GM12865 (cell line): ENCODE data around the gene UNC50.

ENCODE experiments used
- DNase-seq: peaks from one replicate; pipeline ENCODE4 v3.0.0; 2010; ENCODE audit warnings: low read depth
- H3K4me3 ChIP-seq: 2 replicates; pipeline ENCODE4 v1.5.1; 2011; ENCODE audit warnings: mild to moderate bottlenecking, low read depth, low read length, control low read depth
- TF ChIP-seq, protein P1 (sequence below): IDR thresholded peaks from 2 replicates; pipeline ENCODE4 v1.5.1; 2011; ENCODE audit warnings: low read length, control low read depth, low read depth, inconsistent platforms; ENCODE audit not compliant: insufficient read depth; ENCODE audit errors: missing control alignments

UNC50 gene

DNA sequence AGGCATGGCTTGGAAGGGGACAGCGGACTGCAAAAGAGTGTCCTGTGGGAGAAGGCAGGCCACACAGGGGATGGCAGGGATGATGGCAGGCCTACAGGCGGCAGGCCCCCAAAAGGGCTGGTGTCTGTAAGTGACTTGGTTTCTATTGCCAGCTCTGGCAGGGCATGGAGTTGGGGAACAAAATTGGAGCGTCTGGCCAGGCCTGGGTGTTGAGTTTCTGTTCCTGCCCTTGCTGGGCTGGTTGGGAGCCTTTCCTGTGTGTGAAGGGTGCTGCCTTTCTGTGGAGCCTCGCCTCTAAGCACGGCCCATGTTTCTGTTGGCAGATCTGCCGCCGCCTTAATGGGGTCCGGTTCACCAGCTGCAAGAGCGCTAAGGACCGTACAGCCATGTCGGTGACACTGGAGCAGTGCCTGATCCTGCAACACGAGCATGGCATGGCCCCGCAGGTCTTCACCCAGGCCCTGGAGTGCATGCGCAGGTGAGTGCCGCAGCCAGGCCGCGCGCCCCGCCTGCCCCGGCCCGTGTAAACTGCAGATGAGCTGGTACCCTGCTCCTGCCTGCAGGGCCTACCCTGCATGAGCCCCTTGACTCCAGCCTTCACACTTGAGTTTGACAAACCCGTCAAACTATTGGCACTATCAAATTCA, 31.6 kb upstream of the UNC50 start:
- TF ChIP-seq, protein P1, sequence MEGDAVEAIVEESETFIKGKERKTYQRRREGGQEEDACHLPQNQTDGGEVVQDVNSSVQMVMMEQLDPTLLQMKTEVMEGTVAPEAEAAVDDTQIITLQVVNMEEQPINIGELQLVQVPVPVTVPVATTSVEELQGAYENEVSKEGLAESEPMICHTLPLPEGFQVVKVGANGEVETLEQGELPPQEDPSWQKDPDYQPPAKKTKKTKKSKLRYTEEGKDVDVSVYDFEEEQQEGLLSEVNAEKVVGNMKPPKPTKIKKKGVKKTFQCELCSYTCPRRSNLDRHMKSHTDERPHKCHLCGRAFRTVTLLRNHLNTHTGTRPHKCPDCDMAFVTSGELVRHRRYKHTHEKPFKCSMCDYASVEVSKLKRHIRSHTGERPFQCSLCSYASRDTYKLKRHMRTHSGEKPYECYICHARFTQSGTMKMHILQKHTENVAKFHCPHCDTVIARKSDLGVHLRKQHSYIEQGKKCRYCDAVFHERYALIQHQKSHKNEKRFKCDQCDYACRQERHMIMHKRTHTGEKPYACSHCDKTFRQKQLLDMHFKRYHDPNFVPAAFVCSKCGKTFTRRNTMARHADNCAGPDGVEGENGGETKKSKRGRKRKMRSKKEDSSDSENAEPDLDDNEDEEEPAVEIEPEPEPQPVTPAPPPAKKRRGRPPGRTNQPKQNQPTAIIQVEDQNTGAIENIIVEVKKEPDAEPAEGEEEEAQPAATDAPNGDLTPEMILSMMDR = no peak
- H3K4me3 ChIP-seq = no peak overlapping the region
- DNase-seq = no peak

DNA sequence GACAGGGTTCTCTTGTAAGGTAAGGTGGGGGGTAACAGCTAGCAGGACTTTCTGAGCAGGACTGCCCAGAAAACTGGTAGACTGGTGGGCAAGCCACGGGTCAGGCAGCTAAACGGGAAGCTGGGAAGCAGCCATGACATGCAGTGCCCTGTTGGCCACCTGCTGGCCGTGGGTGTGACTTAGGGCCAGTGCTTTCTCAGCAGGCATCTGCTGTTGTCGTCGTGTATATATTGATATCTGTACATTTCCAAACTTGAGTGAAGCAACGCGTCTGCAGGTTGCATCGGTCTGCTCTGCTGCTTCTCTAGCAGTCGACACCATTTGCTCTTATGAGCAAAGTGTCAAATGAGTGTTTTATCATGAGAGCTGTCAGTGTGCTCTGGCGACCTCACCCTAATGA, 31.1 kb upstream of the UNC50 start:
- no peak overlapping the region for H3K4me3 ChIP-seq
- DNase-seq = no peak
- TF ChIP-seq, protein P1 = no peak

DNA sequence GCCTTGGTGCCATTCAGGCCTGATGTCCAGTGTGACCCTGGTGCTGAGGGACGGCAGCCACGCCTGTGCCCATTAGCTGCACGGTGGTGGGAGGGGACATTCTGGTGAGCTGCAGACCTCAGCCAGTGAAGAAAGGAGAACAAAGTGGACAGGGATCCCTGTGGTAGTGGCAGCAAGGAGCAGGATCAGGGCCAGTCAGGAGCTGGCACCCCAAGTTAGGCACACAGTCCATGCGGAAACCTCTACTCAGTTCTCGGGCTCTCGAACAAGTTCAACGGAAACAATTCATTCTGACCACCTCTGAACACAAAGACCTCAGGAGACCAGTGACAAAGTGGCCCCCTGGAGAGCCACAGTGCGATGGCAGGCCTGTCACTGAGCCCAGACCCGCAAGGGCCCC, 30.2 kb upstream of the UNC50 start:
- no peak overlapping the region for H3K4me3 ChIP-seq
- no peak for DNase-seq
- TF ChIP-seq, protein P1 = no peak

DNA sequence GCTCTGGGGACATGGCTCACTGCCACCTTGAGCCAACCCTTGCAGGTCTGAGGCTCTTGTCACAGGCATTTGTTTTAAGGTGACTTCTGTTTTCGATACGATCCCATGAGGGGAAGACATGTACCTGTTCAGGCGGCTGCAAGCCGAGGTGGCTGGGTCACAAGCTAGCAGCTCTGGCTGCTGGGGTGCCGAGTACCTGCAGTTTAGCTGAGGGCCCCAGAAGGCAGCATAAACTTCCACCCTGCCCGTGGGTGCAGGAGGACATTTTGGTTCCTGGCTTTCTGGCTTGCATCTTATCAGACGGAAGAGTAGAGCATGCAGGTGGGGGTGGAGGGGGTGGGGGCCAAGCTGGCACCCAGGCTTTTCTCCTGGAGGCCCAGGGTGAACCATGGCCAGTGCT, 28.5 kb upstream of the UNC50 start:
- no peak overlapping the region for H3K4me3 ChIP-seq
- TF ChIP-seq, protein P1 = no peak
- no peak for DNase-seq

DNA sequence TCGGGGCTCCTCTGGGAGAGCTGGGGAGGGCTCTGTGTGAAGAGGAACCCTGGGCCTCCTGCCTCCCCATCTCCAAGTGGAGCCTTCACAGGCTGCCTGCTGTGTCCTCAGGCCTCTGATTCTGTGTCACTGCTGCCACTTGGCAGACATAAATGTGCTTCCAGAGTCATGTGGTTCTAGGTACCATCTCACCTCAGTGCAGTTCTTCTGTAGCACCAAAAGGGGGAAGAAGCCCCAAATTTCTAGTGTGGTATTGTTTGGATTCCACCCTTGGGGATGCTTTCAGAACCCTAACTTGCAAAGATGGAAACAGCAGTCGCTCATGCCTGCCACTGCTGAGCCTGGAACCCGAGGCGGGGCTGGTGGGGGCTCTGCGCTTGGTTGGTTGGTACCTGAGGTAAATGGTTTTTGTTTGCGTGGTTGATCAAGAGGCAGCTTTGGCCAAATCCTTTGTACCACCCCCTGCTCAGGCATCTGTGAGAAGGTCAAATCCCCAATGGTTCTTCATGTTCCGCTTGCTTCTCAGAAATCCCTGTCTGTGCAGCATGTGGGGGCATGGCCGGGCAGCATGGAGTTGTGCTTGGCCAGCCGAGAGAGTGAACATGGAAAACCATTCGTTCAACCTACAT, 27.6 kb upstream of the UNC50 start:
- H3K4me3 ChIP-seq = no peak overlapping the region
- DNase-seq = no peak
- TF ChIP-seq, protein P1 = no peak

DNA sequence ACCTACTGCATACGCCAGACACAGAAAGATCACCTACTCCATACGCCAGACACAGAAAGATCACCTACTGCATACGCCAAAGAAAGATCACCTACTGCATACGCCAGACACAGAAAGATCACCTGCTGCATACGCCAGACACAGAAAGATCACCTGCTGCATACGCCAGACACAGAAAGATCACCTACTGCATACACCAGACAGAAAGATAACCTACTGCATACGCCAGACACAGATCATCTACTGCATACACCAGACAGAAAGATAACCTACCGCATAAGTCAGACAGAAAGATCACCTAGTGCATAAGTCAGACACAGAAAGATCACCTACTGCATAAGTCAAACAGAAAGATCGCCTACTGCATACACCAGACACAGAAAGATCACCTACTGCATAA, 25.9 kb upstream of the UNC50 start:
- TF ChIP-seq, protein P1 = no peak
- H3K4me3 ChIP-seq = no peak overlapping the region
- no peak for DNase-seq

DNA sequence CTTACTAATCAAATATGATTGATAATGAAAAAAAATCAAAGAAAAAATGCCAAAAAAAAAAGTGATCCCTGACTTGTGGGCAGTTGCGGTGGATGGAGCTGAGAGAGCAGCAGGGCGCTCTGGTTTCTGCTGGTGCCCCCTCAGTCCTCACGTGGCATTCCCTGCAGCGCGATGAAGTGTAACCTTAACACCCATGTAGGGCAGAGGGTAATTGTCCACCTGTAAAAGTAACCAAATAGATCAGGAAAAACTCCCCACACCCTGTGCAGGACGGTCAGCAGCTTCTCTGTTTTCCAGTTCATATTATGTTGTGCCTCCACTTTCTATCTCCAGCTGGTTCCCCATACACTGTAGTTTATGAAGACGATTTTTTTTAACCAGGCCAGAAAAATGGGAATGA, 25.1 kb upstream of the UNC50 start:
- TF ChIP-seq, protein P1 = no peak
- H3K4me3 ChIP-seq = no peak overlapping the region
- no peak for DNase-seq
